ENCODE results near the gene GSX2.
"Not testable (repeated sequence)": the region's sequence is repeated elsewhere in the genome, so short reads cannot be mapped to it uniquely, and the experiment has no call there.

GSX2 gene

DNA sequence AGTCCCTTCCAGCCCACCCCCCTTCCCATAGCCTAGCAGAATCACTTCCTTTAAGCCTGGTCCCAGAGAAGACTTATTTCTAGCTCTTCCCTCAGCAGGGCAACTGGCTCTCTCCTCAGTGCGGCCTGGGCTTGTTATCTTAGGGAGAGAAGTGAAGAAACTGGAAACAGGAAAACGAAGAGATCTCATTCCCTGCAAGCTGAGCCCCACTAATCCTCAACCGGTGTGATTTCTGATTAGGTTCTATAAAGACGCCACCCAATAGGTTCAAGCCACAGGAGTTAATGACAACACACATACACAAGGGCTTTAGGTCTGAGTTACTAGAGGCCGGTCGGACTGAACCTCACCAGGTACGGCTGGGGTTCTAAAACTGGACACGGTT lies 3.2 kb downstream of the GSX2 start:
- DNase-seq (ENCODE audit: low read depth) = no peak

DNA sequence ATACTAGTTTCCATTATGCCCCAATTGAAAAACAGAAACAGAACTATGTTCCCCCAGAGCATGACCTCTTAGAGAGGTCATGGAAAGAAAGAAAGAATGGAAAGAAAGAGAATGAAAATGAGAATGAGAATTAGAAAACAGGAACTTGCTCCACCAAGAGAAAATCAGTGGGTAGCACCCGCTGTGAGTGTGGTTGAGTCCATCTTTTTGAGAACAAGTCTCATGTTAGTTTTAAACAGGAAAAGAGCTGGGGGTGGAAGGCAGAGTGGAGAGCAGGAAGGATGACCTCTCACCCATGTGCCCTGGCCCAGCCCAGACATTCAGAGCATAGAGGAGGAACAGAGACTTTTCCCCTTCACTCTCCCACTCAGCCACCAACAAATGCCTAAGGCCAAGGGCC lies 4.9 kb downstream of the GSX2 start:
- DNase-seq (ENCODE audit: low read depth) = no peak

DNA sequence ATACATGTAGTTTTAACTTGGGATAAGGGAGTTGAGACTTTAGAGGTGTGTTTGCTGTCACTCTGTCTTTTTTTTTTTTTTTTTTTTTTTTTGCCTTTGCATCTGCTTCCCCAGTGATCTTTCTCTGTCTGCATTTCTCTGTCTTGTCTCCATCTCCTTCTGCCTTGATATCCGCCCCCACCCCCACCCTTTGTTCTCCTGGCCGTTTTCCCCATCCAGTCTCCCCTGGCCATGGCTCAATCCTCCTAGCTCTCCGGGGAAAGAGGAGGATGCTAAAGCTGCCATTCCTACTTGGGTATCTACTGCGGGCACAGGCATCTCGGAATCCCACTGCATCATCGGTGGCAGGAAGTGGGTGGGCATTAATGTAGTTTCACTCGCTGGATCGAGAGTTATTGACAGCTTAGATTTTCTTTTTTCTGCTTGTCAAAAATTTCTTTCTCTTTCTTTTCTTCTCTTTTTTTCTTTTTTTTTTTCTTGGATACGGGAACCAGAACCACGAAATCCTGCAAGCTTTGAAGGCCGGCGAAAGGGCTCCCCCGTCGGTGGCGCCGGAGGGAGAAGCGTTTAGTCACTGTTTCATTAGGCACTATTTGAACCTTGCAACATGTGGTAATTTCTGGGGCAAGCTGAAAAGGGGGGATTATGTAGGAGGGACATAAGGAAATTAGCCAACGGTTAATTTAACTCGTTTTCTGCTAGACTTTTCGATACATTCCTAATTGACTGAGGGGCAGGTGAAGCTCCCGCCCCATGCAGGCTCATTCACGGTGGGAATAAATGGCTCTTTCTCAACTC lies 8.2 kb downstream of the GSX2 start:
- no peak for DNase-seq (ENCODE audit: low read depth)

DNA sequence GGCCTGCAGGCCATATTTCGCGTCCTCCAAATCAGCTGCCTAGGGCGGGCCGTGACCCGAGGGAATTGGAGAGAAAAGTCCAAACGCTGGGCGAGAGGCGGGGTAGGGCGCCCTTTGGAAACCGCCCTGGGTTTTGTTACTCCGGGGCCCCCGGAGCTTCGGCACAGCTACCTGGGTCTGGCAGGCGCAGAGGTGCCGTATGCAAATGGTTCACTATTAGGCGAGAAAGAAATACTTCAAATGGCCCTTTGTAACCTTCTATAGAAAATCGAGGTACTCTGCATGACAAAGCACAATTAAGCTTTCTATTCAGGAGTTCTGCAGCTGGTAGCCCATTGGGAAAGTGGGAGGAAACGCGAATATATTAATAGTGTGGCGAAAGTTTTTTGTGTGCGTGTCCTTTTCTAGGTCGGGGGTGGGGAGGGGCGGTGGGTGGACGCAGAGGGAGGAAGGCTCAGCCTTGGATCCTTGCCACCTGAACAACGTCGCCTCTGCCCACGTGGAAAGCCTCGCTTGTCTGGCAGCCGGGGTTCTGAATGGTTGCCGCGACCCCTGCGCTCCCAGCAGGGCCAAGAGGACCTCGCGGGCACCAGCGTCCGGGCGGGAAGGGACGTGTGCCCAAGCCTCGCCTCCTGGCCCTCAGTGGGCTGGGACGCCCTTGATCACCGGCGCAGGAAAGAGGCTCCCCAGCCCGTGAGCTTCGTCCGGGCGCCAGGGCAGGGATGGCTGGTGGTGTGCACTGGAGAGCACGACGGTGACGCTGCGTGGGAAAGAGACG lies 9.5 kb downstream of the GSX2 start:
- DNase-seq (ENCODE audit: low read depth) = no peak

DNA sequence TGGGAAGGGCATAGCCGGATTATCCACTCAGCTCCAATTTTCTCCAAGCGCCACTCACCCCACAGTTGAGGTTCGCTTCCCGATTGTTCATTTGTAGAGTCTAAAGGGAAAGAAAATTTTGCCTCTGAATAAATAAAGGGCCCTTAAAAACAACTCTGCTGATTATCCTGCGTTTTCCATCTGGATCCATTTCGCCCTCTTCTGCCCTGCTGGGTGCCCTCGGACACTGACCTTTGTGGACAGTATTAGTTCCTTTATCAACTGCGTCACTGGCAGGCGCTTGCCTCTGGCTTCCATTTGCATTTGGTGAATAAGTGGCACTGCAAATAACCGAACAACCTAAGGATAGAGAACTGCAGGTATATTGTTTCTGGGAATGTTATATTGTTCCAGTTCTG lies 10.1 kb downstream of the GSX2 start:
- DNase-seq (ENCODE audit: low read depth) = no peak

DNA sequence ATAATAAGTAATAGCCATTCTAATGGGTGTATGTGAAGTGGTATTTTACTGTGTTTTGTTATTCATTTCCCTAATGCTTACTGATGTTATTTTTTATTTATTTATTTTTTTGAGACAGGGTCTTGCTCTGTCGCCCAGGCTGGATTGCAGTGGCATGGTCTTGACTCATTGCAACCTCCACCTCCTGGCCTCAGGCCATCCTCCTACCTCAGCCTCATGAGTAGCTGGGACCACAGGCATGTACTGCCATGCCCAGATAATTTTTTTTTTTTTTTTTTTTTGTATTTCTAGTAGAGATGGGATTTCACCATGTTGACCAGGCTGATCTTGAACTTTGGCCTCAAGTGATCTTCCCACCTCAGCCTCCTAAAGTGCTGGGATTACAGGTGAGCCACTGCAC lies 13.2 kb downstream of the GSX2 start:
- not testable (repeated sequence) for DNase-seq (ENCODE audit: low read depth)

DNA sequence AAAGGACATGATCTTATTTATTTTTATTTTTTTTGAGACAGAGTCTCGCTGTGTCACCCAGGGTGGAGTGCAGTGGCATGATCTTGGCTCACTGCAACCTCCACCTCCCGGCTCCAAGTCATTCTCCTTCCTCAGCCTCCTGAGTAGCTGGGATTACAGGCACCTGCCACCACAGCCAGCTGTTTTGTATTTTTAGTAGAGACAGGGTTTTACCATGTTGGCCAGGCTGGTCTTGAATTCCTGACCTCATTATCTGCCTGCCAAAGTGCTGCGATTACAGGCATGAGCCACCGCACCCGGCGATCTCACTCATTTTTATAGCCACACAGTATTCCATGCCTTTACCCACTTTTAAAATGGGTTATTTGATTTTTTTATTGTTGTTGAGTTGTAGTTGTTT lies 16.3 kb downstream of the GSX2 start:
- DNase-seq (ENCODE audit: low read depth) = not testable (repeated sequence)

DNA sequence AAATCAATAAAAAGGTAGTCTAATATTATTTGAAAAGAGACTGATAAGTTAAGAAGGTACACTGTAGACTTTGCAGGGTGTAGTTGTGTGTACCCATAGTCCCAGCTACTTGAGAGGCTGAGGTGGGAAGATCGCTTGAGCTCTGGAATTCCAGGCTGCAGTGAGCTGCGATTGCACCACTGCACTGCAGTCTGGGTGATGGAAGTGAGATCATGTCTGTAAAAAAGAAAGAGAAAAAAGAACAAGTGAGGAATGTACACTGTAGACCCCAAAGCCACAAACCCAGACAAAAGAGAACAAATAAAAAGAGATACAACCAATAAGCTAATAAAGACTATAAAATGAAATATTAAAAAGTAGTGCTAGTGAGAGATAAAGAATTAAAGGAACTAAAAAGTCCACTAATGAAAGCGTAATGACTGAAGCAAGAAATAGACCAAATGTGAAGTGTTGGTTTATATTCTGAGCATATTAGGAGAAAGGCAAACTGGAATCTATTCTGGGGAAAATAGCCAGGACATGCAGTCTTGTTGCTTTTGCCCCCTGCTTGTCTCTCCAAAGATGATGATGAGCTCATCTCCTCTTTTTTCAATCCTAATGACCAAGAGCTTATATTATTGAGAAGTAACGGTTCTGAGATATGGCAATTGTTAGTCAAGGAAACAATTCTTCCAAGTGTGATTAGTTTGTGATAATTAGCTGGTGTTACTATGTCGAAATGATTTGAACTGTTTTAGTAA lies 19.1 kb downstream of the GSX2 start:
- DNase-seq (ENCODE audit: low read depth) = no peak

DNA sequence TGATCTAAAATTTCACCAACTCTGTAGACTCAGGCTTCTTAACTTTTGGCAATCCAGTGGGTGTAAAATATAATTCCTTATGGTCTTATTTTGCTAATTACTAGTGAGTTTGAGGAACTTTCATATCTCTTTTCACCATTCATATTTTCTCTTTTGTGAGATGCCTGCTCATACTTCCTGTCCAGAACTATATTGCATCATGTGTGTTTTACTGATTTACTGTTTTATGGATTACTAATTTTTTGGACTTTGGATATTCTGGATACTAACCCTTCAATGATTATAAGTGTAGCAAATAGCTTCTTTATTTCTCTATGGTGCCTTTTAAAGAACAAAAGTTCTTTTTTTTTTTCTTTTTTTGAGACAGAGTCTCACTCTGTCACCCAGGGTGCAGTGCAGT lies 20.6 kb downstream of the GSX2 start:
- DNase-seq (ENCODE audit: low read depth) = no peak

DNA sequence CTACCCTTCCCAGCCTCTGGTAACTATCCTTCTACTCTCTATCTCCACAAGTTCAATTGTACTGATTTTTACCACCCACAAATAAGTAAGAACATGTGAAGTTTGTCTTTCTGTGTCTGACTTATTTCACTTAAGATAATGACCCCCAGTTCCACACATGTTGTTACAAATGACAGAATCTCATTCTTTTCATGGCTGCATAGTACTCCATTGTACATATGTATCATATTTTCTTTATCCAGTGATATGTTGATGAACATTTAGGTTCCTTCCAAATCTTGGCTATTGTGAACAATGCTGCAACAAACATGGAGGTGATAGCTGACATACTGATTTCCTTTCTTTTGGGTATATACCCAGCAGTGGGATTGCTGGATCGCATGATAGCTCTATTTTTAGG lies 27.7 kb downstream of the GSX2 start:
- DNase-seq (ENCODE audit: low read depth) = no peak

DNA sequence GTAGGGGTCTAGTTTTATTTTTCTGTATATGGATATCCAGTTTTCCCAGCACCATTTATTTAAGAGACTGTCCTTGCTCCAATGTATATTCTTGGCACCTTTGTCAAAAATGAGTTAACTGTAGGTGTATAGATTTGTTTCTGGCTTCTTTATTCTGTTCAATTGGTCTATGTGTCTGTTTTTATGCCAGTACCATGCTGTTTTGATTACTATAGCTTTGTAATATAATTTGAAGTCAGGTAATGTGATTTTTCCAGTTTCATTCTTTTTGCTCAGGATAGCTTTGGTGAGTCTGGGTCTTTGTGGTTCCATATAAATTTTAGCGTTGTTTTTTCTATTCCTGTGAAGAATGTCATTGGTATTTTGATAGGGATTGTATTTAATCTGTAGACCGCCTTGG lies 28.7 kb downstream of the GSX2 start:
- not testable (repeated sequence) for DNase-seq (ENCODE audit: low read depth)

DNA sequence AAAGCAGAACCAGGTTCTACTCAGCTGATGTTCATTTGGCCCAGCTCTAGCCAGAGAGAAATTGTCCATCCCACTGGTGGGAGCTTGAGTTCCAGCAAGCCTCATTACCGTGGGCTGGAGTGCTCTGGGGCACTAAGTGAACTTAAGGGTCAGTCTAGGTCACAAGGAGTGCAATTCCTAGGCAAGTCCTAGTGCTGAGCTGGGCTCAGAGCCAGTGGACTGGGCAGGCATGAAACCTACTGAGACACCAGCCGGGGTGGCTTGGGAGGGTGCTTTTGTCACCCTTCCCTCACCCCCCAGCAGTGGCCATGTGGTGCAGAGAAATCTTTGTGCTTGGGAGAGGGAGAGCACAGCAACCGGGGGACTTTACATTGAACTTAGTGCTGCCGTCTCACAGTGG lies 39.4 kb downstream of the GSX2 start:
- no peak for DNase-seq (ENCODE audit: low read depth)

DNA sequence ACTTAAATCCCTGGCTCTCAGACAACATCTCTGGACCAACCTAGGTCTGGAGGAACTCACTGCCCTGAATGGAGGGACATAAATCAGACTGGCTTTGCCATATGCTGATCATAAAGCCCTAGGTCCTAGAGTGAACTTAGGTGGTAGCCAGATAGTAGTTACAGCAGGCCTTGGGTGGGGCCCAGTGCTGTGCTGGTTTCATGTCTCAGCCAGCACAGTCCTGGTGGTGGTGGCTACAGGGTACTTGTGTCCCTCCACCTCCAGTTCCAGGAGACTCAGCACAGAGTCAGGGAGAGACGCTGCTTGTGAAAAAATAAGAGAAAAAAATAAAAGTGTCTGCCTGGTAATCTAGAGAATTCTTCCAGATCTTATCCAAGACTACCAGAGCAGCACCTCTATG lies 40.3 kb downstream of the GSX2 start:
- DNase-seq (ENCODE audit: low read depth) = no peak

DNA sequence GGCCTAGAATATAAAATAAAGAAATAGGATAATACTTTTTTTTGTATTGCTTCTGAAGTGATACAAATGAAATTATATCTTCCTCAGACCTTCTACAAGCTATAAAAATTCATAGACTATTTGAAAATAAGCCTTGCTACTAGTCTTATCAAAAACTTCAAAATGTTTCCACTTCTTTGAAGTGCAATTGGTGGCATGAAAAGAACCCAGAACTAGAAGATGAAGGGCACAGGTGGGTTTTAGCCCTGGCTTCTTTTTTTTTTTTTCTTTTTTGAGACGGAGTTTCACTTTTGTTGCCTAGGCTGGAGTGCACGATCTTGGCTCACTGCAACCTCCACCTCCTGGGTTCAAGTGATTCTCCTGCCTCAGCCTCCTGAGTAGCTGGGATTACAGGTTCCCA lies 44.2 kb downstream of the GSX2 start:
- DNase-seq (ENCODE audit: low read depth) = no peak

DNA sequence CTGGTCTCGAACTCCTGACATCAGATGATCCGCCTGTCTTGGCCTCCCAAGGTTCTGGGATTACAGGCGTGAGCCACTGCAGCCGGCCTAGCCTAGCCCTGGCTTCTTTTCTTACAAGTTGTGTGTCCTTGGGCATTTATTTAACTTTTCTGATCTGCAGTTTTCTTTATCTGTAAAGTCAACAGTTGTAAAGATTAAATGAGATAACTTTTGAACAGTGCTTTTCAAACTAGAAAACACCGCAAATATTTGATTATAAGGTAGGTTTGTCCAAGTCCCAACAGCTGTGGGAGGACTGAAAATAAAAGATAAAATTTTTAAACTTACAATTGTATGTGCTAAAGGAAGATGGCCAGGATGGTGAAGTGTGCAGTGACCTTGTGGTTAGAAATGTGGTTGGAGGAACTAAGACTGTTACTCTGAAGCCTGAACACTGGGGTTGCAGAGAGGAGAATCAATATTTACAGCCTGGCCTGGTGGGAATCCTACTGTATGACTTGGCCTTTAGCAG lies 44.8 kb downstream of the GSX2 start:
- DNase-seq (ENCODE audit: low read depth) = no peak

DNA sequence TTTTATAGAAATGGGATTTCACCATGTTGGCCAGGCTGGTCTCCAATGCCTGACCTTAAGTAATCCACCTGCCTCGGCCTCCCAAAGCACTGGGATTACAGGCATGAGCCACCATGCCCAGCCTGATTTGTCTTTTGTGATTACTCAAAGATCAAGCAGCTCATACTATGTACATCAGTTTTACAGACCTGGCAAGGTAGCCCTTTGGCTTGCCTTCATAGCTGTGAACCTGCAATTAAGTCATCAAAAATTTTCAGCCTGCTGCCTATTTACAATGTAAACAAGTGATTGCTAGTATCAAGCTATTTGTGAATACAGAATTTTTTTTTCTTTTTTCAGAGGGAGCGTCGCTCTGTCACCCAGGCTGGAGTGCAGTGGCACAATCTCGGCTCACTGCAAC lies 46.2 kb downstream of the GSX2 start:
- no peak for DNase-seq (ENCODE audit: low read depth)

DNA sequence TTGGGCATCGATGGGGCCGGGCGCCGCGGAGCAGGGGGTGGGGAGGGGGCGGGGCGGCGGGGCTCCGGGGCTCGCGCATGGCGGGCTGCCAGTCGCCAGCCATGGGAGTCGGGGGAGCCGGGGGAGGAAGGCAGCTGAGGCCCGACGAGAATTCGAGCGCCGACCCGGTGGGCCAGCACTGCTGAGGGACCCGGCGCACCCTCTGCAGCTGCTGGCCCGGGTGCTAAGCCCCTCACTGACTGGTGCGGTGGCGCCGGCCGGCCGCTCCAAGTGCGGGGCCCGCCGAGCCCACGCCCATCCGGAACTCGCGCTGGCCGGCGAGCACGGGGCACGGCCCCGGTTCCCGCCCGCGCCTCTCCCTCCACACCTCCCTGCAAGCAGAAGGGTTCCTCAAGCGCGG lies 49.4 kb downstream of the GSX2 start:
- DNase-seq (ENCODE audit: low read depth) = no peak
